SU-DHL-6 (cell line): Measurements from ENCODE around the gene CD6.

Experiments
- H2AFZ ChIP-seq: fragments of 200-600 bp; sonication (generic); 2 replicates; pipeline ENCODE4 v1.6.1; 2014; ENCODE audit warnings: low read depth, mild to moderate bottlenecking, moderate library complexity, mixed read lengths, antibody characterized with exemption, low read length; ENCODE audit not compliant: severe bottlenecking
- H3F3A ChIP-seq: fragments of 200-600 bp; shearing (Covaris generic); 2 replicates; pipeline ENCODE4 v1.6.0; 2016; ENCODE audit warnings: antibody characterized with exemption, mild to moderate bottlenecking; ENCODE audit not compliant: insufficient read depth
- H3K27ac ChIP-seq: fragments of 200-600 bp; sonication (generic); 2 replicates; pipeline ENCODE4 v1.5.1; 2016; ENCODE audit warnings: low read depth, mild to moderate bottlenecking, low read length, moderate library complexity, mixed read lengths
- H3K27me3 ChIP-seq: fragments of 200-600 bp; sonication (generic), shearing (Covaris generic); 2 replicates; pipeline ENCODE4 v1.6.0; 2014; ENCODE audit warnings: mild to moderate bottlenecking, low read length
- H3K36me3 ChIP-seq: fragments of 200-600 bp; sonication (generic); 2 replicates; pipeline ENCODE4 v1.6.1; 2014; ENCODE audit warnings: mild to moderate bottlenecking, low read length, mixed read lengths
- H3K4me2 ChIP-seq: fragments of 300-600, 200-600 bp; shearing (Covaris generic), sonication (generic); 2 replicates; pipeline ENCODE4 v1.6.0; 2014; ENCODE audit warnings: low read length, low read depth, mild to moderate bottlenecking; ENCODE audit not compliant: poor library complexity, severe bottlenecking
- H3K4me3 ChIP-seq: fragments of 200-600 bp; sonication (generic); 2 replicates; pipeline ENCODE4 v1.5.1; 2014; ENCODE audit warnings: antibody characterized with exemption, low read length, mild to moderate bottlenecking, mixed read lengths; ENCODE audit not compliant: insufficient read depth, poor library complexity, severe bottlenecking
- H3K79me2 ChIP-seq: fragments of 200-600 bp; sonication (generic); 2 replicates; pipeline ENCODE4 v1.6.1; 2014; ENCODE audit warnings: mild to moderate bottlenecking, low read length, moderate library complexity; ENCODE audit not compliant: insufficient read depth
- H3K9ac ChIP-seq: fragments of 200-600 bp; sonication (generic); 2 replicates; pipeline ENCODE4 v1.7.0; 2014; ENCODE audit warnings: mild to moderate bottlenecking, low read length
- H3K9me2 ChIP-seq: fragments of 200-600 bp; sonication (generic); replicated peaks from 2 replicates; pipeline ENCODE4 v1.6.1; 2014; ENCODE audit warnings: low read length; ENCODE audit not compliant: insufficient read depth
- H3K9me3 ChIP-seq: fragments of 200-600 bp; sonication (generic); 2 replicates; pipeline ENCODE4 v1.6.1; 2014; ENCODE audit warnings: low read length, mixed read lengths; ENCODE audit not compliant: insufficient read depth
- H4K20me1 ChIP-seq: fragments of 200-600 bp; sonication (generic); 2 replicates; pipeline ENCODE4 v1.6.1; 2014; ENCODE audit warnings: low read depth, mild to moderate bottlenecking, antibody characterized with exemption, low read length, moderate library complexity, mixed read lengths
- CTCF ChIP-seq: fragments of 200-600 bp; sonication (generic); IDR thresholded peaks from one replicate; pipeline ENCODE4 v1.5.1; 2017; ENCODE audit warnings: antibody characterized with exemption, mild to moderate bottlenecking, low read length, moderate library complexity; ENCODE audit not compliant: insufficient read depth, poor library complexity, severe bottlenecking
- EZH2phosphoT487 ChIP-seq: fragments of 200-600 bp; sonication (generic), shearing (Covaris generic); conservative IDR thresholded peaks from 2 replicates; pipeline ENCODE4 v1.6.1; 2018; ENCODE audit warnings: mild to moderate bottlenecking, antibody characterized with exemption, low read length, moderate library complexity, mixed read lengths

The CD6 gene

DNA sequence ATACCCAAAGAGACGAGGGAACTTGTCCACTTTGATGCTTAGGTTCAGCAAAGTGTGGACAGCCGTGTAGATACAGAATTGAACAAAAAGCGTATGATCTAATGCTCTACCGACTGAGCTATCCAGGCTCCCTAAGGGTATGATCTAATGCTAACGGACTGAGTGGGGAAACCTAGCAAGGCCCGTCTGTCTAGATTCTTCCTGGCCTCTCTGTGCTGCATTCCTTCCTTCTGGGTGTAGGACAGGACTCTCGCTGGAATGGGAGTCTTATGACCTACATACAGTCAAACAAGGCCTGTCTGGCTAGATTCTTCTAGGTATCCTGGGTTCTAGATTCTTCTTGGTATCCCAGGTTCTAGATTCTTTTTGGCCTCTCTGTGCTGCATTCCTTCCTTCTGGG lies 11.1 kb upstream of the CD6 start:
- H3K9ac ChIP-seq, result no peak overlapping the region
- H3K4me2 ChIP-seq, result no peak overlapping the region
- H3K9me2 ChIP-seq, result no peaks in the 10 kb centered on the region
- no peak overlapping the region for H2AFZ ChIP-seq
- no peaks in the 10 kb centered on the region for H3K9me3 ChIP-seq
- TF ChIP-seq CTCF (no peak), EZH2phosphoT487 (no peak)
- H3K79me2 ChIP-seq, result no peaks in the 10 kb centered on the region
- H3F3A ChIP-seq, result no peaks in the 10 kb centered on the region
- H3K4me3 ChIP-seq, result no peak overlapping the region
- H4K20me1 ChIP-seq, result no peaks in the 10 kb centered on the region
- H3K27ac ChIP-seq, result no peak overlapping the region
- no peaks in the 10 kb centered on the region for H3K36me3 ChIP-seq
- no peaks in the 10 kb centered on the region for H3K27me3 ChIP-seq

DNA sequence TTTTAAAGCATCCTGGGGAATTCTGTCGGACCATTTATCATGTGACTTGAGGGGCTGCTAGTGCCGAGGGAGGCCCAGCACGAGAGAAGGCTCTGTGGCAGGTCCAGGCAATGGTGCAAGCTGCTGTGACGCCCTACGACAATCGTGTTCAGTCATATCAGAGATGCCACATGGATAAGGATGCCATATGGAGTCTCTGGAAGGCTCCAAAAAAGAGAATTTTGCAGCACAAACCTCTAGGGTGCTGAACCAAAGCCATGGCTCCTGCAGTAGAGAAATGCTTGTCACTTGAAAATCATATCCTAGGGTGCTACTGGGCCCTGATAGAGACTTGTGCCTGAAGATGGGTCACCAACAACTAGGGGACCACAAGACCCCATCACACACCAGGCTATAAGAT lies 6.7 kb upstream of the CD6 start:
- no peaks in the 10 kb centered on the region for H3K9me3 ChIP-seq
- H2AFZ ChIP-seq, result no peak overlapping the region
- no peaks in the 10 kb centered on the region for H3K36me3 ChIP-seq
- no peak overlapping the region for H3K4me3 ChIP-seq
- H3K9ac ChIP-seq, result no peak overlapping the region
- no peaks in the 10 kb centered on the region for H3K27me3 ChIP-seq
- no peaks in the 10 kb centered on the region for H3F3A ChIP-seq
- no peaks in the 10 kb centered on the region for H3K9me2 ChIP-seq
- TF ChIP-seq EZH2phosphoT487, result no peak
- TF ChIP-seq CTCF, result no peak
- H4K20me1 ChIP-seq, result no peaks in the 10 kb centered on the region
- H3K27ac ChIP-seq, result no peak overlapping the region
- no peak overlapping the region for H3K4me2 ChIP-seq
- no peaks in the 10 kb centered on the region for H3K79me2 ChIP-seq

DNA sequence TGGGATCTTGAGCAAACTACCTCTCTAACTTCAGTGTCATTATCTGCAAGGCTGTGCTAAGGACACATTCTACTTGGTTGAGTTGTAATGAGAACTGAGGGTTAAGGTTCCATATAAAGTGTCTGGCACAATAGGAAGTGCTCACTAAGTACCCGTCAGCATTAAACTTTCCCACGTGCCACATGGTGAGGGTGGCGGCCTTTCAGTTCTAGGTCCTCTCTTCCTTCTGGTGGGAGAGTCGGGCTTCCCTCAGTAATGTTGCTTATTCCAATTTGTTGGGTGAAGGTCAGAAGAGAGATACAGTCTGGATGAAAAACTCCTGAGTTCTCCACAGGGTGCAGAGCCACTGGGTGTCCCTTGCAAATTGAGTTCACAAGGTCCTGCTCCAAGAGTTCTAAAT lies 4.6 kb upstream of the CD6 start:
- Histone ChIP-seq H3F3A (no peaks in the 10 kb centered on the region), H3K4me3 (no peak overlapping the region), H3K36me3 (no peaks in the 10 kb centered on the region), H3K9me3 (no peaks in the 10 kb centered on the region), H3K79me2 (no peaks in the 10 kb centered on the region), H3K9me2 (no peaks in the 10 kb centered on the region), H4K20me1 (no peaks in the 10 kb centered on the region), H3K27ac (no peak overlapping the region), H3K27me3 (no peaks in the 10 kb centered on the region), H3K4me2 (no peak overlapping the region), H2AFZ (no peak overlapping the region), H3K9ac (no peak overlapping the region)
- TF ChIP-seq EZH2phosphoT487, result no peak
- no peak for TF ChIP-seq CTCF

GRCh38 chr11:60968223-60968622 lies 3.3 kb upstream of the CD6 start:
- Histone ChIP-seq H3K9me3 (no peaks in the 10 kb centered on the region), H4K20me1 (no peaks in the 10 kb centered on the region), H3K4me3 (no peak overlapping the region), H3K79me2 (no peaks in the 10 kb centered on the region), H3F3A (no peaks in the 10 kb centered on the region), H2AFZ (no peak overlapping the region), H3K27ac (no peak overlapping the region), H3K9me2 (no peaks in the 10 kb centered on the region), H3K9ac (no peak overlapping the region), H3K36me3 (no peaks in the 10 kb centered on the region), H3K4me2 (no peak overlapping the region), H3K27me3 (no peaks in the 10 kb centered on the region)
- no peak for TF ChIP-seq EZH2phosphoT487
- no peak for TF ChIP-seq CTCF
